Measurements from ENCODE around the gene CD4. TPM values are rescaled to one million over a fixed set of nuclear protein-coding genes. Genes with fewer than 3 reads are reported as not detected.
"Not testable (repeated sequence)": the region's sequence is repeated elsewhere in the genome, so short reads cannot be mapped to it uniquely, and the experiment has no call there.

CD4 gene
- total RNA-seq, 1 donor, result not detected

GRCh38 chr12:6860116-6860515 lies 70.8 kb downstream of the CD4 start:
- no peak for DNase-seq (ENCODE audit: low read depth)
- H3K4me3 ChIP-seq (ENCODE audit: low read depth, low read length), result no peak overlapping the region
- TF ChIP-seq CTCF (IDR thresholded peaks at IDR 0.05; ENCODE audit: insufficient read depth, low read length), result no peak

GRCh38 chr12:6860942-6861341 lies 71.6 kb downstream of the CD4 start:
- no peak for DNase-seq (ENCODE audit: low read depth)
- H3K4me3 ChIP-seq (ENCODE audit: low read depth, low read length), result no peak overlapping the region
- no peak for TF ChIP-seq CTCF (IDR thresholded peaks at IDR 0.05; ENCODE audit: insufficient read depth, low read length)

GRCh38 chr12:6861391-6861790 lies 72.1 kb downstream of the CD4 start:
- TF ChIP-seq CTCF (IDR thresholded peaks at IDR 0.05; ENCODE audit: insufficient read depth, low read length), result no peak
- no peak for DNase-seq (ENCODE audit: low read depth)

GRCh38 chr12:6863033-6863432 lies 73.7 kb downstream of the CD4 start:
- TF ChIP-seq CTCF (IDR thresholded peaks at IDR 0.05; ENCODE audit: insufficient read depth, low read length), result no peak
- no peak for DNase-seq (ENCODE audit: low read depth)
- no peak overlapping the region for H3K4me3 ChIP-seq (ENCODE audit: low read depth, low read length)

More at GRCh38 chr12:6861391-6861790, 72.1 kb downstream of the CD4 start:
- no peak overlapping the region for H3K4me3 ChIP-seq (ENCODE audit: low read depth, low read length)

GRCh38 chr12:6863586-6864321 lies 74.4 kb downstream of the CD4 start:
- H3K4me3 ChIP-seq (ENCODE audit: low read depth, low read length), result no peak overlapping the region
- no peak for DNase-seq (ENCODE audit: low read depth)
- TF ChIP-seq CTCF (IDR thresholded peaks at IDR 0.05; ENCODE audit: insufficient read depth, low read length), result no peak

- not testable (repeated sequence) for H3K4me3 ChIP-seq (ENCODE audit: low read depth, low read length); DNase-seq (ENCODE audit: low read depth)
Observed at GRCh38 chr12:6865307-6865706, 76.0 kb downstream of the CD4 start.

GRCh38 chr12:6866163-6866919 lies 77.0 kb downstream of the CD4 start:
- no peak for TF ChIP-seq CTCF (IDR thresholded peaks at IDR 0.05; ENCODE audit: insufficient read depth, low read length)
- no peak for DNase-seq (ENCODE audit: low read depth)
- H3K4me3 ChIP-seq (ENCODE audit: low read depth, low read length), result peak overlapping the region; percentile 70
